T-helper 1 cell treated with Interleukin-12 subunit alpha and Interleukin-12 subunit beta and Interleukin-4 antibody, amounts not matched to agents 30 μg/mL and 1 μg/mL, for 36 hours (primary cell): ENCODE data around the gene VPS18.

Experiments used
- H3K27ac Mint-ChIP-seq: one replicate; pipeline ENCODE4 v1.8.0; 2021; ENCODE audit warnings: mild to moderate bottlenecking, mixed read lengths
- H3K27me3 Mint-ChIP-seq: one replicate; pipeline ENCODE4 v1.8.0; 2021; ENCODE audit warnings: low read depth, mixed read lengths
- H3K36me3 Mint-ChIP-seq: one replicate; pipeline ENCODE4 v1.8.0; 2021; ENCODE audit warnings: low read depth, mixed read lengths
- H3K4me1 Mint-ChIP-seq: one replicate; pipeline ENCODE4 v1.8.0; 2021; ENCODE audit warnings: low read depth, mixed read lengths
- H3K4me3 Mint-ChIP-seq: one replicate; pipeline ENCODE4 v1.8.0; 2021; ENCODE audit warnings: mild to moderate bottlenecking, moderate library complexity, mixed read lengths
- H3K9me3 Mint-ChIP-seq: one replicate; pipeline ENCODE4 v1.8.0; 2021; ENCODE audit warnings: mixed read lengths

The VPS18 gene

GRCh38 chr15:40929660-40930429, 35.6 kb downstream of the VPS18 start:
- Mint-ChIP-seq H3K36me3 (no peaks in the 10 kb centered on the region), H3K27ac (peak overlapping the region; percentile 6), H3K9me3 (no peaks in the 10 kb centered on the region), H3K27me3 (peaks cover 75% of the 10 kb centered on the region), H3K4me1 (peaks cover 37% of the 10 kb centered on the region), H3K4me3 (peak overlapping the region; percentile 73)

DNA sequence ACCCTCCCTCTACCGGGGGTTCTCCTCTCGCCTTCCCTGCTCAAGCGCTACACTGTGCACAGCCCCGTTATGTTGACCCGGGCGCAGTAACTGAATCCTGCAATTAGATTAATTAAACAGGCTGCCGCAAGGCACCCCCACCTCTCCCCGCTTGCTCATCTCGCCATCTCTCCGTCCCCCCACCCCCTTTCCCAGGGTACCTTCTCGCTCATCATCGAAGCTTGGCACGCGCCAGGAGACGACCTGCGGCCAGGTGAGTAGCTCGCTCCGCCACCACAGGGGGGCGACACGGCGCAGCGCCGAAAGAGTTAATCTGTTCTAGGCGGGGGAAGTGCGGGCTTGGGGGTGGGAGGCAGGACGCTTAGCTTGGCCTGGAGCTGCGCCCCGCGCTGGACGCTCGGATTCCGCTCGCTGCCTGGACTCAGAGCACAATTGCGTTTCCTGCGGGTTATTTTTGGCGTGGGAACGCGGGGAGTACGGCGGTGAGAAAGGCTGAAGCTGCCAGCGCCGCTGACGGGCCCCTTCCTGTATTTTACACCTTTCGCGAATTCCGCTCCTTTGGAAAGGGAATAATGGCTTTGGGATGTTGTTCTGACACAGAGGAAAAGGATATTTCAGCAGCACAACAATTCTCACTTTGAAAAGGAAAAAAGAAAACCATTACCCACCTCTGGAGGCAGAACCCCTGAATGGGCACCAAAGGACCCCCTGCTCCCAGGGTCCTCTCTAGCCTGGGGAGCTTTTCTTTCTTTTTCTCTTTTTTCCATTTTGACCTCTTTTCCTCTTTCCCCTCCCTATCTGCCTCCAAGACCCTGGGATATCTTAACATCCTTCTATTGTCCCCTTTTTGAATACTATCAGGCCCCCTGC, 36.4 kb downstream of the VPS18 start:
- Mint-ChIP-seq H3K27ac (peak overlapping the region; percentile 55), H3K4me3 (peak overlapping the region; percentile 73), H3K36me3 (no peaks in the 10 kb centered on the region), H3K27me3 (peaks cover 69% of the 10 kb centered on the region), H3K9me3 (no peaks in the 10 kb centered on the region), H3K4me1 (peaks cover 37% of the 10 kb centered on the region)

DNA sequence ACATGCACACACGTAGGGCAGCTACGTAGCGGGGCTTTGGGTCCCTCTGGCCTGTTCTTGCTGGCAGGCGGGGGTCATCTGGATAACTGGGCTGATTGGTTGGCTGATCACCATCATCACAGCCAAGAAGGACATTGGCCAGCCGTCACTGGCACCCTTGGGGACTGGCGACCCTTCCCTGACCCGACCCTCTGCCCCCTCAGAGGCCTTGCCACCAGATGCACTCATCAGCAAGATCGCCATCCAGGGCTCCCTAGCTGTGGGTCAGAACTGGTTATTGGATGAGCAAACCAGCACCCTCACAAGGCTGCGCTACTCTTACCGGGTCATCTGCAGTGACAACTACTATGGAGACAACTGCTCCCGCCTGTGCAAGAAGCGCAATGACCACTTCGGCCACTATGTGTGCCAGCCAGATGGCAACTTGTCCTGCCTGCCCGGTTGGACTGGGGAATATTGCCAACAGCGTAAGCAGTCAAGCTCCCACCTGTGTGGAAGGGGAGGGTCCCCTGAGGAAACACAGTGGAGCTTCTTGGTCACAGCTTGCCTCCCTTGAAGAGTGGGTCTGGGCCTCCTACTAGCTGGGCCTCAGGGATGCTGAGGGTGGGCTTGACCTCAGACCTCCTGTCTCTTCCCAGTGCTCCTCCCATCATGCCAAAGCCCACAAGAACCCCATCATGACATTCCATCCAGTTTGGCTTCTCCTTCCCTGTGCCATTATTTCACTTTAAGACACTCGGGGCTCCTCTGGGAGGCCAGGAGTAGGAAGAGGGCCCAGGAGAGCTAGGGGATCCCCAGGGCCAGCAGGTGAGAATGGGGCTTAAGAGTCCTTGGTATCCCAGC, 37.3 kb downstream of the VPS18 start:
- Mint-ChIP-seq H3K4me3 (peak overlapping the region; percentile 73), H3K27me3 (peaks cover 63% of the 10 kb centered on the region), H3K27ac (peak overlapping the region; percentile 55), H3K4me1 (peaks cover 36% of the 10 kb centered on the region), H3K36me3 (no peaks in the 10 kb centered on the region), H3K9me3 (no peaks in the 10 kb centered on the region)

- no peak overlapping the region for H3K27ac Mint-ChIP-seq
- no peak overlapping the region for H3K4me3 Mint-ChIP-seq
- H3K9me3 Mint-ChIP-seq = no peaks in the 10 kb centered on the region
- peaks cover 57% of the 10 kb centered on the region for H3K27me3 Mint-ChIP-seq
- peaks cover 30% of the 10 kb centered on the region for H3K4me1 Mint-ChIP-seq
- no peaks in the 10 kb centered on the region for H3K36me3 Mint-ChIP-seq
These were observed 37.9 kb downstream of the VPS18 start for GRCh38 chr15:40932156-40932555.

DNA sequence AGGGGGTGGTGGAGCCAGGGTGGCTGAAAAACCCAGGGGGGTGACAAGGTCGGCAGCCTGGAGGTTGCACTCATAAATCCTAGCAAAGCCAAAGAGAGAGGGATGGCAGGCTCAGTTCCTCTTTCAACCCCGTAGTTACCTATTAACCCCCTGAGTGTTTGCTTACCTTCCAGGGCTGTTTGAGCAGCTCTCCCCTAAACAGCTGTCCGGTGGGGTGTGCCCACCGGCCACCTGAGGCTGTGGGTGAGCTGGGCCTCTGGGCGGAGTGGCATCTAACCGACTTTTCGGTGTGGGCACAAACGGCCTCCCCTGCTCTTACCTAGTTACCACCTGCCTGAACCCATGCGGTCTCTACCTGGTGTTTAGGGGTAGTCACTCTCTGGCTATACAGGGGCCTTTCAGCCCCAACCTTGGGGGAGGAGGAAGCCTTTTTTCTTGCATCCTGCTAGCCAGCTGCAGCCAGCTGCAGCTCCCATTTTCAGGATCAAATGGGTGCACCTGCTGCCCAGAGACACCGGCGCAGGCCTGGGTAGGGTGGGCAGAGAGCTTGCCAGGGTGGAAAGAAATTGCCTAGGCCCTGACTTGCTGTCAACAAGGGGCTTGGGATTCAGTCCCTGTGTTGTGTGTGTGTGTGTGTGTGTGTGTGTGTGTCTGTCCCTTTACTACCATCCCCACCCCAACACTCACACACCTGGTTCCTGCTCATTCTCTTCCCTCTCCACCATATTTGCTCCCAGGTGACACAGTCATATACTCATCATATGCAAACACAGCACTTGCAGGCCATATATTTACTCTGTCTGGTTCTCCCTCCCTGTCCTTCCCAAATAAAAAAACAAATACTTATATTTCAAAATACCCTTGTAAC, 38.6 kb downstream of the VPS18 start:
- Mint-ChIP-seq H3K27ac (no peak overlapping the region), H3K27me3 (peaks cover 53% of the 10 kb centered on the region), H3K36me3 (no peaks in the 10 kb centered on the region), H3K4me3 (no peak overlapping the region), H3K4me1 (peaks cover 28% of the 10 kb centered on the region), H3K9me3 (no peaks in the 10 kb centered on the region)

GRCh38 chr15:40933517-40933902, 39.3 kb downstream of the VPS18 start:
- Mint-ChIP-seq H3K36me3 (no peaks in the 10 kb centered on the region), H3K4me3 (no peak overlapping the region), H3K9me3 (no peaks in the 10 kb centered on the region), H3K27me3 (peaks cover 48% of the 10 kb centered on the region), H3K4me1 (peaks cover 27% of the 10 kb centered on the region), H3K27ac (no peak overlapping the region)

- Mint-ChIP-seq H3K36me3 (no peaks in the 10 kb centered on the region), H3K9me3 (no peaks in the 10 kb centered on the region), H3K27me3 (peaks cover 39% of the 10 kb centered on the region), H3K4me3 (no peak overlapping the region), H3K4me1 (peaks cover 25% of the 10 kb centered on the region), H3K27ac (no peak overlapping the region)
These were observed 40.2 kb downstream of the VPS18 start for GRCh38 chr15:40934457-40934856.

DNA sequence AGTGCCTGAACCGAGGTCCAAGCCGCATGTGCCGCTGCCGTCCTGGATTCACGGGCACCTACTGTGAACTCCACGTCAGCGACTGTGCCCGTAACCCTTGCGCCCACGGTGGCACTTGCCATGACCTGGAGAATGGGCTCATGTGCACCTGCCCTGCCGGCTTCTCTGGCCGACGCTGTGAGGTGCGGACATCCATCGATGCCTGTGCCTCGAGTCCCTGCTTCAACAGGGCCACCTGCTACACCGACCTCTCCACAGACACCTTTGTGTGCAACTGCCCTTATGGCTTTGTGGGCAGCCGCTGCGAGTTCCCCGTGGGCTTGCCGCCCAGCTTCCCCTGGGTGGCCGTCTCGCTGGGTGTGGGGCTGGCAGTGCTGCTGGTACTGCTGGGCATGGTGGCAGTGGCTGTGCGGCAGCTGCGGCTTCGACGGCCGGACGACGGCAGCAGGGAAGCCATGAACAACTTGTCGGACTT, 42.0 kb downstream of the VPS18 start:
- peaks cover 22% of the 10 kb centered on the region for H3K27me3 Mint-ChIP-seq
- H3K4me3 Mint-ChIP-seq = no peak overlapping the region
- peaks cover 21% of the 10 kb centered on the region for H3K4me1 Mint-ChIP-seq
- no peaks in the 10 kb centered on the region for H3K36me3 Mint-ChIP-seq
- H3K27ac Mint-ChIP-seq = no peak overlapping the region
- H3K9me3 Mint-ChIP-seq = no peaks in the 10 kb centered on the region

DNA sequence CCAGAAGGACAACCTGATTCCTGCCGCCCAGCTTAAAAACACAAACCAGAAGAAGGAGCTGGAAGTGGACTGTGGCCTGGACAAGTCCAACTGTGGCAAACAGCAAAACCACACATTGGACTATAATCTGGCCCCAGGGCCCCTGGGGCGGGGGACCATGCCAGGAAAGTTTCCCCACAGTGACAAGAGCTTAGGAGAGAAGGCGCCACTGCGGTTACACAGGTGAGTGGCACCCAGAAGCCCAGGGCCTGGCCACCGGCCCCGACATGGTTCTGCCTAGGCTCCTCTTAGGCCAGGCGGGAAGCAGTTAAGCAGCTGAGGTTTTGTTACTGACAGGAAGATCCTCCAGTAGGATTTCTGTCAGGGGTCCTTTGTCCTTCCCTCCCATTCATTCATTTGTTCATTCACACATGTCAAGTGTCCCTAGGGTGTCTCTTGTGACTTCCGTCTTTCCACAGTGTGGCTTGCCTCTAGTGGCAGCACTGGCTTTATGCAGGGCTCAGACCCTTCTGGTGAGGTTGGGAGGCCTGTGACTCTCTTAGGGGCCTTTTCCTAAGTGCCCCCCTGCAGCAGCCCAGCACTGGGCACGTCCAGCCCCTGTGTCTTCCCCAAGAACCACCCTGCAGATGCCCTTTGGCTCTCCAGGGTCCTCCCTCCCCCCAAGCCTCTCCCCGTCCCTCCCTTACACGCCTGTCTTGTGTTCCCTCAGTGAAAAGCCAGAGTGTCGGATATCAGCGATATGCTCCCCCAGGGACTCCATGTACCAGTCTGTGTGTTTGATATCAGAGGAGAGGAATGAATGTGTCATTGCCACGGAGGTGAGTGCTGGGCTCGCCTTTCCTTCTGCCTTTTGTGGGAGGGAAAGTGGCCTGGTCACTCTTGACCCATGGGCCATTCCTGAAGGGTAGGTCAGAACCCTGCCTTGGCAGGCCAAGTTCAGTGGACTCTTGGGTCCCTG, 42.7 kb downstream of the VPS18 start:
- H3K4me1 Mint-ChIP-seq = peaks cover 18% of the 10 kb centered on the region
- peaks cover 15% of the 10 kb centered on the region for H3K27me3 Mint-ChIP-seq
- no peak overlapping the region for H3K27ac Mint-ChIP-seq
- no peaks in the 10 kb centered on the region for H3K9me3 Mint-ChIP-seq
- no peaks in the 10 kb centered on the region for H3K36me3 Mint-ChIP-seq
- no peak overlapping the region for H3K4me3 Mint-ChIP-seq

DNA sequence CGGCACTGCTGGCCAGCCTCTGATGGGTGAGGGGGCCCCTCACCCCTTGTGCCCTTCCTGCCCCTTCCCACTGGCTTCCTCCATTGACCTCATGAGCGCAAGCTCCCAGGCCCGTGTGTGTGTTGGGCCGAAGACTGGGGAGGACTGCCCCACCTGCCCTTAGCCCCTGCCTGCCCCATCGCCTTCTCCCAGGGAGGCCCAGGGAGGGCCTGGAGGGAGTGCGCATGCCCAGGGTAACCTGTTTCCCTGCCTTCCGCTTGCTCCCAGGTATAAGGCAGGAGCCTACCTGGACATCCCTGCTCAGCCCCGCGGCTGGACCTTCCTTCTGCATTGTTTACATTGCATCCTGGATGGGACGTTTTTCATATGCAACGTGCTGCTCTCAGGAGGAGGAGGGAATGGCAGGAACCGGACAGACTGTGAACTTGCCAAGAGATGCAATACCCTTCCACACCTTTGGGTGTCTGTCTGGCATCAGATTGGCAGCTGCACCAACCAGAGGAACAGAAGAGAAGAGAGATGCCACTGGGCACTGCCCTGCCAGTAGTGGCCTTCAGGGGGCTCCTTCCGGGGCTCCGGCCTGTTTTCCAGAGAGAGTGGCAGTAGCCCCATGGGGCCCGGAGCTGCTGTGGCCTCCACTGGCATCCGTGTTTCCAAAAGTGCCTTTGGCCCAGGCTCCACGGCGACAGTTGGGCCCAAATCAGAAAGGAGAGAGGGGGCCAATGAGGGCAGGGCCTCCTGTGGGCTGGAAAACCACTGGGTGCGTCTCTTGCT, 43.7 kb downstream of the VPS18 start:
- no peak overlapping the region for H3K27ac Mint-ChIP-seq
- H3K27me3 Mint-ChIP-seq = peaks cover 10% of the 10 kb centered on the region
- H3K9me3 Mint-ChIP-seq = no peaks in the 10 kb centered on the region
- peaks cover 20% of the 10 kb centered on the region for H3K4me1 Mint-ChIP-seq
- no peaks in the 10 kb centered on the region for H3K36me3 Mint-ChIP-seq
- no peak overlapping the region for H3K4me3 Mint-ChIP-seq

- Mint-ChIP-seq H3K36me3 (no peaks in the 10 kb centered on the region), H3K4me1 (peaks cover 22% of the 10 kb centered on the region), H3K27ac (no peak overlapping the region), H3K9me3 (no peaks in the 10 kb centered on the region), H3K4me3 (no peak overlapping the region), H3K27me3 (peaks cover 5% of the 10 kb centered on the region)
These were observed 44.3 kb downstream of the VPS18 start for GRCh38 chr15:40938536-40938870.

- Mint-ChIP-seq H3K27me3 (no peaks in the 10 kb centered on the region), H3K9me3 (no peaks in the 10 kb centered on the region), H3K27ac (peak overlapping the region; percentile 47), H3K4me1 (peaks cover 24% of the 10 kb centered on the region), H3K36me3 (no peaks in the 10 kb centered on the region), H3K4me3 (peak overlapping the region; percentile 25)
These were observed 46.1 kb downstream of the VPS18 start for GRCh38 chr15:40940296-40940801.
